Measurements from ENCODE around the gene RGS2. TPM values are rescaled to one million over a fixed set of nuclear protein-coding genes. Genes with fewer than 3 reads are reported as not detected.

Gene RGS2, protein sequence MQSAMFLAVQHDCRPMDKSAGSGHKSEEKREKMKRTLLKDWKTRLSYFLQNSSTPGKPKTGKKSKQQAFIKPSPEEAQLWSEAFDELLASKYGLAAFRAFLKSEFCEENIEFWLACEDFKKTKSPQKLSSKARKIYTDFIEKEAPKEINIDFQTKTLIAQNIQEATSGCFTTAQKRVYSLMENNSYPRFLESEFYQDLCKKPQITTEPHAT
- 1 to 10 TPM; 4.4 to 7.6 (median 5.9) TPM for total RNA-seq (2021; fragmentation: NEBNext Ultra II Directional; extraction: Animal tissue kit (Norgen Biotek cat#: 25700))
- long read RNA-seq, partial matches to known transcripts = 0 of 4 reads
- long read RNA-seq, other reads (novel, unspliced or antisense) = 1 of 4 reads

DNA sequence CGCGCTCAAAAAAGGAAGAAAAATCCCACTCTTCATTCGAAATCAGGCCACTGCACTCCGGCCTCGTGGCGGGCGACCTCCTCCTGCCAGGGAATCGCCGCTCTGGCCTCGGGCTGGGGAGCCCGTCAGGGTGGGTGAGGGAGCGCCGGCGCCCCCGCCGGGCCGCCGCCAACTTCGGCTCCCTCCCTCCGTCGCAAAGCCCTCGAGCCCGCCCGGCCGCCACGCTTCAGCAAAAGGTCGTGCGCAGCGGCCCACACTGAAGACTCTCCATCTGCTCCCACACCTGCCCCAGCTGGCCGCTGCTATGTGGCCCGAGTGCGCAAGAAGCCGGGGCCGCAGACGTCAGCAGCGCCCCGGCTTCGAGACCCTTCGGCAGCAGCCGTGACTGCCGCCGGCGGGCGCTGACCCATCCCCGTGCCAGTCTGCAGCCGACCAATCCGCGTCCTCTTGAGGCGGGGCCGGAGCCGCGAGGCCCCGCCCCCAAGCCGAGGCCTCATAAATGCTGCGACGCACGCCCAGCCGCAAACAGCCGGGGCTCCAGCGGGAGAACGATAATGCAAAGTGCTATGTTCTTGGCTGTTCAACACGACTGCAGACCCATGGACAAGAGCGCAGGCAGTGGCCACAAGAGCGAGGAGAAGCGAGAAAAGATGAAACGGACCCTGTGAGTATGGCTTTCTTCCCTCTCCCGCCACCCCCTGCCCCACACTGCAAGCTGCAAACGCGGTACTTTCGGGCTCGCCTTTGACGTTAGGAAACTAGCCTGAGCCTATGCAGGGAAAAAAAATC, at the start of gene RGS2:
TSS of gene RGS2 (plus strand) at position 522 of the 789 bp plus-strand sequence. CDS start at position 555, 33 bp downstream.
- peak; percentile 84 for DNase-seq
- Mint-ChIP-seq H3K4me3 (peak within 1 kb of the TSS; percentile 99), H3K9me3 (no peaks in the 10 kb centered on the region), H3K27me3 (ENCODE audit: insufficient read depth) (peaks cover 6% of the 10 kb centered on the region), H3K4me1 (ENCODE audit: low read depth) (peaks cover 33% of the 10 kb centered on the region), H3K27ac (peak within 1 kb of the TSS; percentile 88), H3K36me3 (ENCODE audit: low read depth) (no peaks in the 10 kb centered on the region)
- TF ChIP-seq, protein P1, sequence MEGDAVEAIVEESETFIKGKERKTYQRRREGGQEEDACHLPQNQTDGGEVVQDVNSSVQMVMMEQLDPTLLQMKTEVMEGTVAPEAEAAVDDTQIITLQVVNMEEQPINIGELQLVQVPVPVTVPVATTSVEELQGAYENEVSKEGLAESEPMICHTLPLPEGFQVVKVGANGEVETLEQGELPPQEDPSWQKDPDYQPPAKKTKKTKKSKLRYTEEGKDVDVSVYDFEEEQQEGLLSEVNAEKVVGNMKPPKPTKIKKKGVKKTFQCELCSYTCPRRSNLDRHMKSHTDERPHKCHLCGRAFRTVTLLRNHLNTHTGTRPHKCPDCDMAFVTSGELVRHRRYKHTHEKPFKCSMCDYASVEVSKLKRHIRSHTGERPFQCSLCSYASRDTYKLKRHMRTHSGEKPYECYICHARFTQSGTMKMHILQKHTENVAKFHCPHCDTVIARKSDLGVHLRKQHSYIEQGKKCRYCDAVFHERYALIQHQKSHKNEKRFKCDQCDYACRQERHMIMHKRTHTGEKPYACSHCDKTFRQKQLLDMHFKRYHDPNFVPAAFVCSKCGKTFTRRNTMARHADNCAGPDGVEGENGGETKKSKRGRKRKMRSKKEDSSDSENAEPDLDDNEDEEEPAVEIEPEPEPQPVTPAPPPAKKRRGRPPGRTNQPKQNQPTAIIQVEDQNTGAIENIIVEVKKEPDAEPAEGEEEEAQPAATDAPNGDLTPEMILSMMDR (IDR thresholded peaks at IDR 0.05) = peak; percentile 64

DNA sequence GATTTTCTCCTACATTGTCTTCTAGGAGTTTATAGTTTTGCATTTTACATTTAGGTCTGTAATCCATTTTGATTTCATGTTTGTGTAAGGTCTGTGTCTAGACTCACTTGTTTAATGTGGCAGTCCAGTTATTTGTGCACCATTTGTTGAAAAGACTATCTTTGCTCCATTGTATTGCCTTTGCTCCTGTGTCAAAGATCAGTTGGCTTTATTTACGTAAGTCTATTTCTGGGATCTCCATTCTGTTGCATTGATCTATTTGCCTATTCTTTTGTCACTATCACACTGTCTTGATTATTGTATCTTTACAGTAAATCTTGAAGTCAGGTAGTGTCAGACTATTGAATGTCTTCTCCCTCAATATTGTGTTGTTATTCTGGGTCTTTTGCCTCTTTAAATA, 49.7 kb upstream of the RGS2 start:
- H3K4me1 Mint-ChIP-seq (ENCODE audit: low read depth) = peaks cover 25% of the 10 kb centered on the region
- no peaks in the 10 kb centered on the region for H3K36me3 Mint-ChIP-seq (ENCODE audit: low read depth)
- no peak overlapping the region for H3K4me3 Mint-ChIP-seq
- TF ChIP-seq, protein P1 (IDR thresholded peaks at IDR 0.05) = no peak
- peaks cover 4% of the 10 kb centered on the region for H3K27me3 Mint-ChIP-seq (ENCODE audit: insufficient read depth)
- DNase-seq = no peak
- no peak overlapping the region for H3K27ac Mint-ChIP-seq
- H3K9me3 Mint-ChIP-seq = no peaks in the 10 kb centered on the region

DNA sequence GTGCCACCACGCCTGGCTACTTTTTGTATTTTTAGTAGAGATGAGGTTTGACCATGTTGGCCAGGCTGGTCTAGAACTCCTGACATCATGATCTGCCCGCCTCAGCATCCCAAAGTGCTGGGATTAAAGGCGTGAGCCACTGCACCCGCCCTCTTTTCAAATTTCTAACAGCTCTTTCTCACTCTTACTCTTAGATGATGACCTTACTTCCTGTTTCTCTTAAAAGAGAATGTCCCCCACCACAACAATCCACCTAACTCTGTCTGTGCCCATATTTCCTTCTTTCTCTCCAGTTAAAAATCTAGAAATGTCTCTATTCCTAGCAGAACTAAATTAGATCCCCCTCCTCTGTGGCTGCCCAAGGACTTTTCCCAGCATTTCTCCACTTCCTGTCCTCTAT, 46.6 kb upstream of the RGS2 start:
- Mint-ChIP-seq H3K27me3 (ENCODE audit: insufficient read depth) (peaks cover 2% of the 10 kb centered on the region), H3K9me3 (no peaks in the 10 kb centered on the region), H3K36me3 (ENCODE audit: low read depth) (no peaks in the 10 kb centered on the region), H3K4me3 (no peak overlapping the region), H3K27ac (no peak overlapping the region), H3K4me1 (ENCODE audit: low read depth) (peaks cover 49% of the 10 kb centered on the region)
- TF ChIP-seq, protein P1 (IDR thresholded peaks at IDR 0.05) = no peak
- no peak for DNase-seq

DNA sequence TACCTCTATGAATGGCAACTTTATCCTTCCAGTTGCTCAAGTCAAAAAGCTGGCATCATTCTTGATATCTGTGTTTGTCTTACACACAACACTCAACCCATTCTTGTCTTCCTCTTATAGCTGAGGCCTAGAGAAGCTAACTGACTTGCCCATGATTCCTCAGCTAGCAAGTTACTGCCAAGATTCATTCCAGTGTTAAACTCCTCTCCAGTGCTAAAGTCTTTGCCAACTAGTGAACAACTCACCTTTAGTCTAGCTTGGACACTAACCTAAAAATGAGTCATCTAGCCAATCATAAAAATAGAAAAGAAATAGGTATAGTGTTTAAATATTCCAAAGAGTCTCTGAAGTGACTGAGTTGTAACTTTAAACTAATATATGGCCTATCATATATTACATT, 45.6 kb upstream of the RGS2 start:
- Mint-ChIP-seq H3K27ac (peak overlapping the region; percentile 14), H3K9me3 (no peaks in the 10 kb centered on the region), H3K27me3 (ENCODE audit: insufficient read depth) (peaks cover 2% of the 10 kb centered on the region), H3K4me1 (ENCODE audit: low read depth) (peaks cover 52% of the 10 kb centered on the region), H3K36me3 (ENCODE audit: low read depth) (no peaks in the 10 kb centered on the region), H3K4me3 (no peak overlapping the region)
- TF ChIP-seq, protein P1 (IDR thresholded peaks at IDR 0.05) = no peak
- peak; percentile 29 for DNase-seq

DNA sequence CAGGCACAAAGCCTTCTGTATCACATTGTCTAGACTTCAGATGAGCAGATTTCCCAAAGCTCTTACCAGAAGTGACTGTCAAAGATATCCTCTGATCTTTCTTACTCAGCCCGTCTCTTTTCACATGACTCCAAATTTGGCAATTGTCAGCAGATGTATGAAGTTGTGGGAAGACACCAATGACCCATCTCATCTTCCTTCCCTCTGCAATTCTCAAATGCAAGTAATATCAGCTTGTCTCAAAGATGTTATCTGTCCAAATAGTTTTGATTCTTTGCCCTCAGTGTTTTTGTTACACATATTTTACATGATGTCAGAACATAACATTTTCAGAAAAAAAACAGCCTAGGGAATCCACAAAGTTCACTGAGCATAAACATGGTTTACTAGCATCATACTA, 45.1 kb upstream of the RGS2 start:
- peak; percentile 86 for DNase-seq

More for the DNA sequence above, 45.1 kb upstream of the RGS2 start:
- H3K27me3 Mint-ChIP-seq (ENCODE audit: insufficient read depth) = peaks cover 2% of the 10 kb centered on the region
- TF ChIP-seq, protein P1 (IDR thresholded peaks at IDR 0.05) = no peak
- peak overlapping the region; percentile 27; the same call in 1 of the 2 replicates for H3K27ac Mint-ChIP-seq
- no peaks in the 10 kb centered on the region for H3K36me3 Mint-ChIP-seq (ENCODE audit: low read depth)
- H3K4me3 Mint-ChIP-seq = no peak overlapping the region; the same call in 1 of the 2 replicates
- H3K4me1 Mint-ChIP-seq (ENCODE audit: low read depth) = peaks cover 52% of the 10 kb centered on the region
- H3K9me3 Mint-ChIP-seq = no peaks in the 10 kb centered on the region
